BE2C (cell line): ENCODE results near the gene GLIPR1L1.

Source experiments
- DNase-seq: peaks from one replicate; pipeline ENCODE4 v3.0.0-alpha.2; 2020
- H3K27me3 ChIP-seq: fragments of 250-450 bp; sonication (Bioruptor Pico); 2 replicates; pipeline ENCODE4 v1.5.1; 2020; ENCODE audit warnings: mild to moderate bottlenecking
- H3K36me3 ChIP-seq: fragments of 250-450 bp; sonication (Bioruptor Pico); 2 replicates; pipeline ENCODE4 v1.5.1; 2020; ENCODE audit warnings: mild to moderate bottlenecking
- H3K4me1 ChIP-seq: fragments of 250-450 bp; sonication (Bioruptor Pico); 2 replicates; pipeline ENCODE4 v1.5.1; 2020
- H3K4me3 ChIP-seq: 2 replicates; pipeline ENCODE4 v1.5.1; 2011; ENCODE audit warnings: low read depth, low read length
- H3K9me3 ChIP-seq: fragments of 250-450 bp; sonication (Bioruptor Pico); 2 replicates; pipeline ENCODE4 v1.5.1; 2020
- TF ChIP-seq, protein P1 (sequence below): IDR thresholded peaks from 2 replicates; pipeline ENCODE4 v1.5.1; 2012; ENCODE audit warnings: mild to moderate bottlenecking, low read depth, low read length

GLIPR1L1 gene

DNA sequence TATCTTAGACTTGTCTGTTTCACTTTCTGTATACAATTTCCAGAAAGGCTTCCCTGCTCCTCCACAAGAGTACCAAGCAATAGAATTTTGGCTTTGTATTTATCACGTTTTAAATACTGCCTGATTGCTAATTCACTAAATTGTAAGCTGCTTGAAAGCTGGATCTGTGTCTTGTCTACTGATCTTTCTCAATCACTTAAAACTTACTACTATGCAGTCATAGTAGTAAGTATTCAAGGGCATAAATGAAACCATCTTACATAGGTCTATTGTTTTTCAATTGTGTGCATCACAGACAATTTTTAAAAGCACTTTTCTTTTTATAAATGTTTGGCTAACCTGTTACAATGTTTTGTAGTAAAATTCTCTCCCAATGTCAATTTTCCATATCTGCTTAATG is 55.2 kb downstream of the GLIPR1L1 start:
- TF ChIP-seq, protein P1, sequence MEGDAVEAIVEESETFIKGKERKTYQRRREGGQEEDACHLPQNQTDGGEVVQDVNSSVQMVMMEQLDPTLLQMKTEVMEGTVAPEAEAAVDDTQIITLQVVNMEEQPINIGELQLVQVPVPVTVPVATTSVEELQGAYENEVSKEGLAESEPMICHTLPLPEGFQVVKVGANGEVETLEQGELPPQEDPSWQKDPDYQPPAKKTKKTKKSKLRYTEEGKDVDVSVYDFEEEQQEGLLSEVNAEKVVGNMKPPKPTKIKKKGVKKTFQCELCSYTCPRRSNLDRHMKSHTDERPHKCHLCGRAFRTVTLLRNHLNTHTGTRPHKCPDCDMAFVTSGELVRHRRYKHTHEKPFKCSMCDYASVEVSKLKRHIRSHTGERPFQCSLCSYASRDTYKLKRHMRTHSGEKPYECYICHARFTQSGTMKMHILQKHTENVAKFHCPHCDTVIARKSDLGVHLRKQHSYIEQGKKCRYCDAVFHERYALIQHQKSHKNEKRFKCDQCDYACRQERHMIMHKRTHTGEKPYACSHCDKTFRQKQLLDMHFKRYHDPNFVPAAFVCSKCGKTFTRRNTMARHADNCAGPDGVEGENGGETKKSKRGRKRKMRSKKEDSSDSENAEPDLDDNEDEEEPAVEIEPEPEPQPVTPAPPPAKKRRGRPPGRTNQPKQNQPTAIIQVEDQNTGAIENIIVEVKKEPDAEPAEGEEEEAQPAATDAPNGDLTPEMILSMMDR = no peak
- Histone ChIP-seq H3K27me3 (no peaks in the 10 kb centered on the region), H3K9me3 (no peaks in the 10 kb centered on the region), H3K4me3 (no peak overlapping the region), H3K4me1 (peaks cover 5% of the 10 kb centered on the region; the same call in 1 of the 2 replicates), H3K36me3 (no peaks in the 10 kb centered on the region)
- DNase-seq = no peak

DNA sequence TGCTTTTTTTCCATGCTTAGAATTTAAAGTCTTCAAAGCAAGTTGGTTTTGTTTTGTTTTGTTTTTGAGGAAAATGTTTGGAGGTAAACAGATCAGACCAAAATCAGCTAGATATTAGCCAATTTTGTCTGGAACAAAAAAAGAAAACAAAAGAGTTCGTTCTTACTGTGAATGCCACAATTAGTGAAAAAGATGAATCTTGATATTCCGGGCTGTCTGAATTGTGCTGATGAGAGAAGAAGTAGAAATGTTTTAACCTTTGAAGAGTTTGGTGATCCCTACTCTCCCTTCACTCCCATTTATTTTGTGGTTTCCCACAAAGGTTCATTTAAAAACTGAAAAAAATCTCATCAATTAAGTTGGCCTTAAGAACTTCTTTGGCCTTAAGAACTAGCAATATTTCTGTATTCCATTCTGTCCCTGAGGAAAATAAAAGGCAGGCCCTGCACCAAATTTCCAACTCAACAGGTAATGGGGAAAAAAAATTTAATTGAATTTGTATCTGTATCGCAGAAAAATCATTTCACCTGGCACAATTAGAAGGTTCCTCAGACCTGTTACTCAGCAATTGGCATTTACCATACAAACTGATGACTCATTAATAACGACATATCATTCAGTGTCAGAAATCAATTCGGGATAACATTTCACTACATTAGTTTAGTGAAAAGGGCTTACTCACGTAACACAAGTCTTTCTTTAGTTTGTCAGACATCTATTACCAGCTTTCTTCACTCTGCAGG is 55.9 kb downstream of the GLIPR1L1 start:
- Histone ChIP-seq H3K9me3 (no peaks in the 10 kb centered on the region), H3K4me1 (peaks cover 5% of the 10 kb centered on the region; the same call in 1 of the 2 replicates), H3K4me3 (peak overlapping the region; percentile 50), H3K27me3 (no peaks in the 10 kb centered on the region), H3K36me3 (no peaks in the 10 kb centered on the region)
- TF ChIP-seq, protein P1 = no peak
- no peak for DNase-seq

DNA sequence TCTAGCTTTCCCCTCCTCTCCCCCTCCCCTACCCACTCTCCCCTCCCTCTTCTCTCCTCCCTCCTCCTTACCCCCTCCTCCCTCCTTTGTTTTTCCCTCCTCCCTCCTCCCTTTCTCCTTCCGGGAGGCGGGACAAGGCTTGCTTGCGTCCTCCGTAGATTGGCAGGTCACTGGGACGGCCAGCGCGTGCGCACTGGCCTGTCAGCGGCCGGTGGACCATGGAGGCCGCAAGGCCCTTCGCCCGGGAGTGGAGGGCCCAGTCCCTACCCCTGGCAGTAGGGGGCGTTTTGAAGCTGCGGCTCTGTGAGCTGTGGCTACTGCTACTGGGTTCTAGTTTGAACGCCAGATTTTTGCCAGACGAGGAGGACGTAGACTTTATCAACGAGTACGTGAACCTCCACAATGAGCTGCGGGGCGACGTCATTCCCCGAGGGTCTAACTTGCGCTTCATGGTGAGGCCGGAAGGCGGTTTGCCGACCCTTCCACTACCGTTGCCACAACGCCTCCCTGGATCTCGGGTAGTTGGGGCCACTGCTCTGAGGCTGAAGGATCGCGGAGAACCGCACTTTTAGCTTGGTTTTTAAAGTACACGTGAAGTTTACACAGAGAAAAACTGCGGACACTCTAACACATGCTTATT is 56.5 kb downstream of the GLIPR1L1 start, which contains the start of gene GLIPR1L2:
Gene GLIPR1L2 (plus strand): TSS at position 191 of the 640 bp plus-strand sequence. CDS start 28 bp downstream, at position 219.
- H3K4me1 ChIP-seq = peaks cover 5% of the 10 kb centered on the region; the same call in 1 of the 2 replicates
- no peaks in the 10 kb centered on the region for H3K36me3 ChIP-seq
- H3K4me3 ChIP-seq = peak within 1 kb of the TSS; percentile 68
- DNase-seq = peak; percentile 97
- no peaks in the 10 kb centered on the region for H3K9me3 ChIP-seq
- TF ChIP-seq, protein P1 = peak; percentile 92
- H3K27me3 ChIP-seq = peaks cover 1% of the 10 kb centered on the region; the same call in 1 of the 2 replicates

DNA sequence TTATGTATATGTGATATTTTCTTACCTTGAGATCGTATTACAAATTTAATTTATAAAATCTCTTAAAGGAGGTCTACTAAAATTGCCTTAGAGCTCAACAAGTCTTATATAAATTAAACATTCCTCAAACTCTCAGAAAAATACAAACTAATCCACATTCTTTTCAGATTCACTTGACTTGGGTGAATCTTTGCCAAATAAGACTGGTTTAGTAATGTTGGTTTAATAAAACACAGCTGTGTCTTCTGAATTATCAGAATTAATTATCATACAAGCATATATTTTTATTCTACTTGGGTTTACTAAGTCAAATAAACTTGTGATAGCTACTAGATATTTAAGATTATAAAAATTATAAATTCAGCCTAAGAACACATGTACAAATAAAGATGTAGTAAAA is 69.8 kb downstream of the GLIPR1L1 start:
- Histone ChIP-seq H3K9me3 (no peaks in the 10 kb centered on the region), H3K4me1 (no peaks in the 10 kb centered on the region), H3K4me3 (no peak overlapping the region), H3K36me3 (no peaks in the 10 kb centered on the region), H3K27me3 (peaks cover 5% of the 10 kb centered on the region)
- DNase-seq = no peak
- TF ChIP-seq, protein P1 = no peak

DNA sequence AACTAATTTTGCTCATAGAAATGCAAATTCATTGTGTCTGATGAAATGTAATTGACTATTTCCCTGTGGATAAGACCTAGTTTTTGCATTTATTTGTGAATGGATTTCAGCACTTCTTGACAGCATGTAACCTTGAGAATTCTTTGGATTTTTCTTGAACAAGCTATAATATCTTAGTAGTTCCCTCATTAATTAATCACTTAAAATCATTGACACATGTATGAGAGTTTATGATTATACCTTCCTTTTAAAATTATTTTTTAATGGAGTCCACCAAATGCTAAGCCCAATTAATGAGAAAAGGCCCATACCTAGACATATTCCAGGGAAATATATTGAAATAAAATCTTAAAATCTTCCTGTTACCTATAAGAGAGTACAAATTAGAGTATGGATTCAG is 73.2 kb downstream of the GLIPR1L1 start:
- H3K4me1 ChIP-seq = no peaks in the 10 kb centered on the region
- H3K4me3 ChIP-seq = no peak overlapping the region
- DNase-seq = no peak
- no peaks in the 10 kb centered on the region; the same call in 1 of the 2 replicates for H3K27me3 ChIP-seq
- H3K36me3 ChIP-seq = no peaks in the 10 kb centered on the region
- no peaks in the 10 kb centered on the region for H3K9me3 ChIP-seq
- TF ChIP-seq, protein P1 = no peak

DNA sequence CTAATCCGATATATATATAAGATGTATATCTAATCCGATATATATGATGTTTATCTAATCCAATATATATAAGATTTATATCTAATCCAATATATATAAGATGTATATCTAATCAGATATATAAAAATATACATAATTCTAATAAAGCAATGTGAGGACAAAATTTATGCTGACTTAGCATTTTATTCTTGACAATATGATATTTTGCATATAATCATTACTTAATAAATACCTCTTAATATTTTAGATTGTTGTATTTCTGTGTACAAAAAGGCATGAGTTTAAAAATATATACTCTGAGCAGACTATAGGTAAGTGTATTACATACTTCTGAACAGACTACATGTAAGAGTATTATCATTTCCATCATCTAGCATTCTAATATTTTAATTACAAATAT is 75.4 kb downstream of the GLIPR1L1 start:
- Histone ChIP-seq H3K27me3 (no peaks in the 10 kb centered on the region; the same call in 1 of the 2 replicates), H3K4me3 (no peak overlapping the region), H3K4me1 (no peaks in the 10 kb centered on the region), H3K36me3 (no peaks in the 10 kb centered on the region), H3K9me3 (no peaks in the 10 kb centered on the region)
- DNase-seq = no peak
- TF ChIP-seq, protein P1 = no peak
